B cell (primary cell): Measurements from ENCODE around the gene CBR4. TPM values are rescaled to one million over a fixed set of nuclear protein-coding genes. Genes with fewer than 3 reads are reported as not detected.
A peak's percentile ranks its signal among the peaks of the same experiment; 100 is the strongest.

Experiments
- ATAC-seq: fragments of 200-7000 bp; cut with Tn5 transposase; one replicate; pipeline ENCODE4 v1.10.0; 2021; ENCODE audit warnings: low read depth, mild to moderate bottlenecking, moderate number of reproducible peaks, moderate library complexity
- CTCF ChIA-PET: fragments of 350-600 bp; sonication (Branson Sonifier 250); formaldehyde crosslinking; loops from one replicate; lab custom pipeline; 2021; ENCODE audit warnings: antibody characterized with exemption, inconsistent platforms; lab: Charles Lee
- POLR2A ChIA-PET: fragments of 350-600 bp; sonication (Branson Sonifier 250); formaldehyde crosslinking; loops from one replicate; lab custom pipeline; 2021; ENCODE audit warnings: antibody characterized with exemption; lab: Charles Lee
- DNase-seq: peaks from one replicate; pipeline ENCODE4 v3.0.0; 2013
- H2AFZ ChIP-seq: 2 replicates; pipeline ENCODE4 v1.6.1; 2012; ENCODE audit warnings: mild to moderate bottlenecking, low read depth, low read length; ENCODE audit not compliant: insufficient read depth, poor library complexity, severe bottlenecking
- H3K27ac ChIP-seq, 2 donors: 1 replicate in 1 of 2; 2 replicates in 1 of 2; pipeline ENCODE4 v1.5.1; 2012 to 2013; ENCODE audit warnings: low read length in 2 of 2, mild to moderate bottlenecking in 2 of 2, moderate library complexity in 1 of 2
- H3K27me3 ChIP-seq, 4 experiments: fragments of 200-600 bp in 1 of 4; sonication (generic) in 1 of 4; replicated peaks in 1 of 4; 1 replicate in 2 of 4; 2 replicates in 2 of 4; pipeline versions ENCODE4 v1.6.1 to v1.7.0; 2013 to 2016; ENCODE audit warnings: low read length in 3 of 4, mild to moderate bottlenecking in 2 of 4, mixed read lengths in 1 of 4, moderate library complexity in 1 of 4; ENCODE audit not compliant: insufficient read depth in 4 of 4, control insufficient read depth in 3 of 4; ENCODE audit errors: control extremely low read depth in 1 of 4
- H3K36me3 ChIP-seq, 2 experiments: replicated peaks in 1 of 2; 1 replicate in 1 of 2; 2 replicates in 1 of 2; pipeline versions ENCODE4 v1.6.1 to v1.7.1; 2013; ENCODE audit warnings: low read length in 1 of 2; ENCODE audit not compliant: insufficient read depth in 2 of 2, control insufficient read depth in 1 of 2; ENCODE audit errors: control extremely low read depth in 1 of 2, extremely low read depth in 1 of 2
- H3K4me1 ChIP-seq, 2 donors: fragments of 200-600 bp in 1 of 2; sonication (generic) in 1 of 2; 1 replicate in 1 of 2; 2 replicates in 1 of 2; pipeline versions ENCODE4 v1.5.1 to v1.6.1; 2013 to 2017; ENCODE audit warnings: low read length in 2 of 2; ENCODE audit not compliant: control insufficient read depth in 2 of 2, insufficient read depth in 2 of 2
- H3K4me2 ChIP-seq: replicated peaks from 2 replicates; pipeline ENCODE3; 2012; ENCODE audit warnings: mild to moderate bottlenecking, low read depth, low read length; ENCODE audit not compliant: poor library complexity, severe bottlenecking
- H3K4me3 ChIP-seq, 5 experiments: fragments of 200-600 bp in 1 of 5; sonication (generic) in 1 of 5; 1 replicate in 3 of 5; 2 replicates in 2 of 5; pipeline versions ENCODE4 v1.5.1 to v1.7.0; 2011 to 2016; ENCODE audit warnings: low read length in 4 of 5, mild to moderate bottlenecking in 4 of 5, low read depth in 2 of 5, control low read depth in 1 of 5, moderate library complexity in 1 of 5; ENCODE audit not compliant: insufficient read depth in 1 of 5; ENCODE audit errors: control extremely low read depth in 1 of 5, extremely low read depth in 1 of 5
- H3K79me2 ChIP-seq: fragments of 200-600 bp; sonication (generic); one replicate; pipeline ENCODE4 v1.6.0; 2016; ENCODE audit warnings: low read length; ENCODE audit not compliant: control insufficient read depth, insufficient read depth
- H3K9ac ChIP-seq: fragments of 200-600 bp; sonication (generic); 2 replicates; pipeline ENCODE4 v1.6.1; 2017; ENCODE audit warnings: mild to moderate bottlenecking, low read length, moderate library complexity
- H3K9me3 ChIP-seq, 3 donors: one replicate each; pipeline versions ENCODE4 v1.6.1 to v1.7.1; 2013; ENCODE audit warnings: low read length in 2 of 3; ENCODE audit not compliant: control insufficient read depth in 2 of 3, insufficient read depth in 1 of 3; ENCODE audit errors: control extremely low read depth in 1 of 3
- H4K20me1 ChIP-seq: 2 replicates; pipeline ENCODE4 v1.6.0; 2012; ENCODE audit warnings: mild to moderate bottlenecking, low read length; ENCODE audit not compliant: insufficient read depth, control insufficient read depth, poor library complexity, severe bottlenecking
- H3K27ac Mint-ChIP-seq: one replicate; pipeline ENCODE4 v1.8.0; 2021; ENCODE audit warnings: mixed read lengths
- H3K27me3 Mint-ChIP-seq: one replicate; pipeline ENCODE4 v1.8.0; 2021; ENCODE audit warnings: mixed read lengths
- H3K4me1 Mint-ChIP-seq: one replicate; pipeline ENCODE4 v1.8.0; 2021; ENCODE audit warnings: mixed read lengths
- H3K4me3 Mint-ChIP-seq: one replicate; pipeline ENCODE4 v1.8.0; 2021; ENCODE audit warnings: mixed read lengths
- H3K9me3 Mint-ChIP-seq: one replicate; pipeline ENCODE4 v1.8.0; 2022; ENCODE audit warnings: mixed read lengths; ENCODE audit not compliant: insufficient read depth
- CTCF ChIP-seq: fragments of 200-600 bp; IDR thresholded peaks from one replicate; pipeline ENCODE4 v1.8.0; 2022; ENCODE audit warnings: antibody characterized with exemption, mild to moderate bottlenecking
- EZH2 ChIP-seq: IDR thresholded peaks from 2 replicates; pipeline ENCODE4 v1.6.1; 2012; ENCODE audit warnings: borderline replicate concordance, low read depth, mild to moderate bottlenecking, moderate library complexity, low read length; ENCODE audit not compliant: insufficient read depth, poor library complexity, severe bottlenecking
- WGBS: methylation state at CpG from one replicate; pipeline ENCODE4 v1.1.5; 2013; ENCODE audit warnings: missing lambda C conversion rate; ENCODE audit not compliant: insufficient coverage; 5-methylcytosine and 5-hydroxymethylcytosine counted together
- intact Hi-C: fragments of 100-400 bp; cut with micrococcal nuclease; formaldehyde crosslinking; loops from one replicate; pipeline ENCODE4 v1.10.0; 2022
- polyA plus RNA-seq: library from polyadenylated mRNA; depleted of rRNA; stranded (reverse); fragments of >200 nt; gene quantifications from 2 replicates; pipeline ENCODE4 v1.2.3, GENCODE V29; 2012
- total RNA-seq, 2 donors: library from RNA; stranded (reverse); fragments of 120-200 nt in 1 of 2; gene quantifications; 1 replicate in 1 of 2; 2 replicates in 1 of 2; pipeline versions ENCODE4 v1.2.3 to v1.2.4, GENCODE V29; 2013 to 2022

Gene CBR4
- total and polyA plus RNA-seq, 2 donors (not counting 1 experiment from before 2014, with no cell fraction given) = 7.9 to 32.1 TPM

- Histone ChIP-seq H4K20me1 (no peaks in the 10 kb centered on the region), H3K36me3 (peaks cover 6 to 34% of the 10 kb centered on the region in 2 experiments), H2AFZ (no peak overlapping the region), H3K27ac (no peak overlapping the region), H3K4me1 (peaks cover 13 to 14% of the 10 kb centered on the region in 2 donors), H3K4me3 (no peak overlapping the region), H3K79me2 (peaks cover 29% of the 10 kb centered on the region), H3K4me2 (no peak overlapping the region), H3K27me3 (no peaks in the 10 kb centered on the region), H3K9me3 (no peaks in the 10 kb centered on the region), H3K9ac (no peak overlapping the region)
- POLR2A ChIA-PET = no interaction called here
- Mint-ChIP-seq H3K4me3 (no peak overlapping the region), H3K27me3 (no peaks in the 10 kb centered on the region), H3K4me1 (peaks cover 30% of the 10 kb centered on the region), H3K9me3 (no peaks in the 10 kb centered on the region), H3K27ac (no peak overlapping the region)
- intact Hi-C loops = no loop called here
- TF ChIP-seq CTCF (peak; percentile 34), EZH2 (no peak)
- no CpG with 5 or more reads among the region's 1 CpG for WGBS
- DNase-seq = no peak
- ATAC-seq = no peak
- CTCF ChIA-PET = interaction anchor here (0.6 to 1.2 kb wide), 2 partner anchors 11 to 608 kb away, joined by 3 read pairs; no protein-coding TSS in a partner anchor
Observed at GRCh38 chr4:169005453-169006099, 4.5 kb downstream of the CBR4 start.

GRCh38 chr4:169000315-169000714, 9.7 kb downstream of the CBR4 start:
- no peak overlapping the region for H3K27ac ChIP-seq
- no peak overlapping the region for H3K4me2 ChIP-seq
- no CpG with 5 or more reads among the region's 1 CpG for WGBS
- peaks cover 8% of the 10 kb centered on the region for H3K79me2 ChIP-seq
- H2AFZ ChIP-seq = no peak overlapping the region
- ATAC-seq (no peak), DNase-seq (no peak)
- H3K4me1 Mint-ChIP-seq = peaks cover 6% of the 10 kb centered on the region
- no peak overlapping the region for H3K4me3 Mint-ChIP-seq
- no peaks in the 10 kb centered on the region for H3K27me3 Mint-ChIP-seq
- ChIA-PET CTCF (interaction anchor here (0.6 to 2.3 kb wide), 4 partner anchors 10 to 1030 kb away, joined by 3 to 15 read pairs (median 5); partner anchors contain the start of gene CBR4), POLR2A (interaction anchor here (0.7 kb wide), 1 partner anchor 10 kb away, joined by 3 read pairs; the partner anchor contains the start of gene CBR4)
- H3K36me3 ChIP-seq = peaks cover 14 to 44% of the 10 kb centered on the region in 2 experiments
- TF ChIP-seq EZH2 (no peak), CTCF (no peak)
- peaks cover 6% of the 10 kb centered on the region for H4K20me1 ChIP-seq
- no peaks in the 10 kb centered on the region for H3K9me3 ChIP-seq
- H3K4me3 ChIP-seq = no peak overlapping the region
- intact Hi-C loops = no loop called here
- no peaks in the 10 kb centered on the region for H3K9me3 Mint-ChIP-seq
- H3K4me1 ChIP-seq = no peaks in the 10 kb centered on the region
- no peaks in the 10 kb centered on the region for H3K27me3 ChIP-seq
- no peak overlapping the region for H3K27ac Mint-ChIP-seq
- H3K9ac ChIP-seq = no peak overlapping the region
